GM21786 (cell line): ENCODE measurements around the gene RUNX2.
A peak's percentile ranks its signal among the peaks of the same experiment; 100 is the strongest.
"Not testable (repeated sequence)": the region's sequence is repeated elsewhere in the genome, so short reads cannot be mapped to it uniquely, and the experiment has no call there.

Experiments used
- ATAC-seq: cut with Tn5 transposase; IDR thresholded peaks from one replicate; pipeline ENCODE4 v1.9.1; 2021; ENCODE audit not compliant: unreplicated experiment

Gene RUNX2

GRCh38 chr6:45548657-45549515 is 220.8 kb downstream of the RUNX2 start:
- ATAC-seq, result peak; percentile 96

GRCh38 chr6:45552536-45552935 is 224.4 kb downstream of the RUNX2 start:
- ATAC-seq, result no peak

GRCh38 chr6:45553730-45554344 is 225.7 kb downstream of the RUNX2 start:
- ATAC-seq, result no peak

- ATAC-seq, result no peak
Observed at GRCh38 chr6:45554591-45554990, 226.5 kb downstream of the RUNX2 start.

GRCh38 chr6:45555981-45556771 is 228.0 kb downstream of the RUNX2 start:
- no peak for ATAC-seq

- ATAC-seq, result no peak
Observed at GRCh38 chr6:45556828-45557227, 228.7 kb downstream of the RUNX2 start.

- ATAC-seq, result no peak
Observed at GRCh38 chr6:45557454-45557853, 229.3 kb downstream of the RUNX2 start.

GRCh38 chr6:45558858-45559257 is 230.7 kb downstream of the RUNX2 start:
- no peak for ATAC-seq

GRCh38 chr6:45560321-45560820 is 232.2 kb downstream of the RUNX2 start:
- not testable (repeated sequence) for ATAC-seq

- no peak for ATAC-seq
Observed at GRCh38 chr6:45562171-45562570, 234.0 kb downstream of the RUNX2 start.

GRCh38 chr6:45563041-45563440 is 234.9 kb downstream of the RUNX2 start:
- no peak for ATAC-seq

GRCh38 chr6:45563844-45564243 is 235.7 kb downstream of the RUNX2 start:
- ATAC-seq, result no peak

GRCh38 chr6:45566882-45567281 is 238.8 kb downstream of the RUNX2 start:
- no peak for ATAC-seq

GRCh38 chr6:45567879-45568278 is 239.7 kb downstream of the RUNX2 start:
- no peak for ATAC-seq

GRCh38 chr6:45568626-45569025 is 240.5 kb downstream of the RUNX2 start:
- no peak for ATAC-seq

- ATAC-seq, result no peak
Observed at GRCh38 chr6:45569210-45569945, 241.2 kb downstream of the RUNX2 start.

- no peak for ATAC-seq
Observed at GRCh38 chr6:45571159-45571558, 243.0 kb downstream of the RUNX2 start.

- no peak for ATAC-seq
Observed at GRCh38 chr6:45572833-45573232, 244.7 kb downstream of the RUNX2 start.

GRCh38 chr6:45574014-45574461 is 245.9 kb downstream of the RUNX2 start:
- ATAC-seq, result no peak

GRCh38 chr6:45574885-45575284 is 246.8 kb downstream of the RUNX2 start:
- no peak for ATAC-seq
